ENCODE results near the gene SEC23A. TPM values are rescaled to one million over a fixed set of nuclear protein-coding genes. Genes with fewer than 3 reads are reported as not detected.
"Not testable (repeated sequence)": the region's sequence is repeated elsewhere in the genome, so short reads cannot be mapped to it uniquely, and the experiment has no call there.

SEC23A gene
- total RNA-seq: 10 to 100 TPM; 59.4 to 77.9 (median 67.4) TPM

DNA sequence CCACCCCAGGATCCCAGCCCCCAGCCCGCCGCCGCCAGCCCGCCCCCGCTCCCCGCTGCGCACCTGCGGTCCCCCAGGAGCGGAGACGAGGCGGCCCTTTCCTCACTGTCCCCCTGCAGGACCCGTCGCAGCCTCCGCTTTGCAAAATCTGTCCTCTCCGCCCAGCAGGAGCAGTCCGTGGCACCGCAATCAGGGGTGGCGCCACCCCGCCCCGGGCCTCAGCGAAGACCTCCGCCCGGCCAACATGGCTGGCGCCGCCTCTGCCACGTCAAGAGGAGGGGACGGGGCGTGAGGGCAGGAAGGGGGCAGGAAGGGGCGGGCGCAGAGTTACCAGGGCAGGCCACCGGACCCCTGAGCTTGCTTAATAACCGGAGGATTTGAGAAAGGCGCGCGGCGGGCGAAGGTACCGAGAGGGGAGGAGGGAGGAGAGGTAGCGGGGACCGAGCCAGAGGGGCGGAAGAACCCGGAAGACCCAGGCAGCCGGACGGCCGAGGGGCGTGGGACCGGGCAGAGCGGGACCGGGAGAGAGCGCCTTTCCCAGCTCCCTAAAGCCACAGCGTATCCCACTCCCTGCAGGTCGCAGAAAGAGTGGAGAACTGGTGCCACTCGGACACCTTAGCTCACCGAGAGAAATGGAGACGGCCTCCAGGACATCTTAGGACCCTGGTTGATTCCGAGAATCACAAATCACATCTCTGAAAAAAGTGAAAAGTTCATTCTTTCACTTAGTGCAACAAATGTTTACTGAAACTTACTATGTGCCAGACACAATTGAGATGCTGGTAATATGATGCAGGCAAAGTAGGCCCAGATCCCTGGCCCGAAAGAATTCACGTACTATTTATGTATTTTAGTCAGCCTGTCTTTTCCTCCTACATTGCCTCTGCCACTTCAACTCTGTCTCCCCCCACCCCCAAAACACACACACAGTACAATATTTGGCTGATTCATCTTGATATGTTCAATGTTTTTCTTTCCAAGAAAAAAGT lies at the start of gene SEC23A:
Gene SEC23A (minus strand): TSS at position 267 of the 989 bp plus-strand sequence. CDS start 7,117 bp downstream, outside the sequence.
- H3K27me3 ChIP-seq: no peaks in the 10 kb centered on the region
- peak within 1 kb of the TSS; percentile 91 to 99 (median 95) for H3K27ac ChIP-seq
- peak within 1 kb of the TSS; percentile 67 to 99 (median 73) for H3K4me3 ChIP-seq (replicated peaks in 1 of 3)
- 0 to 1% methylated on average over 27 to 43 of the region's 58 CpGs for WGBS, 2 donors
- intact Hi-C loops (cut with DNase I): loop anchor here (10.0 kb wide), 1 partner anchor 162 kb away; no protein-coding TSS in a partner anchor
- no peaks in the 10 kb centered on the region for H3K9me3 ChIP-seq
- peaks cover 14 to 15% of the 10 kb centered on the region in 2 donors for H3K4me1 ChIP-seq
- TF ChIP-seq CTCF (IDR thresholded peaks at IDR 0.05): no peak
- peak; percentile 59 to 91 for TF ChIP-seq POLR2A (IDR thresholded peaks at IDR 0.05)
- DNase-seq: peak; percentile 94 to 96
- H3K36me3 ChIP-seq: no peaks in the 10 kb centered on the region

- H3K4me3 ChIP-seq (replicated peaks in 1 of 3): no peak overlapping the region
- no peak overlapping the region for H3K27ac ChIP-seq
- H3K36me3 ChIP-seq: peaks cover under 1 to 15% of the 10 kb centered on the region in 2 donors
- no peak for DNase-seq
- TF ChIP-seq POLR2A (IDR thresholded peaks at IDR 0.05) (no peak), CTCF (IDR thresholded peaks at IDR 0.05) (no peak)
- H3K27me3 ChIP-seq: no peaks in the 10 kb centered on the region
- H3K9me3 ChIP-seq: no peaks in the 10 kb centered on the region
- intact Hi-C loops (cut with DNase I): no loop called here
- 66 to 77% methylated on average over 7 of the region's 7 CpGs for WGBS, 2 donors
- no peaks in the 10 kb centered on the region for H3K4me1 ChIP-seq
Observed at GRCh38 chr14:39145266-39145966, 42.4 kb upstream of the SEC23A start.

GRCh38 chr14:39143226-39143625 lies 40.2 kb upstream of the SEC23A start:
- H3K9me3 ChIP-seq; DNase-seq; H3K27me3 ChIP-seq; H3K36me3 ChIP-seq; H3K4me1 ChIP-seq; H3K4me3 ChIP-seq (replicated peaks in 1 of 3); H3K27ac ChIP-seq; intact Hi-C loops (cut with DNase I): not testable (repeated sequence)
- WGBS, 2 donors: 70 to 76% methylated on average over 2 of the region's 2 CpGs

DNA sequence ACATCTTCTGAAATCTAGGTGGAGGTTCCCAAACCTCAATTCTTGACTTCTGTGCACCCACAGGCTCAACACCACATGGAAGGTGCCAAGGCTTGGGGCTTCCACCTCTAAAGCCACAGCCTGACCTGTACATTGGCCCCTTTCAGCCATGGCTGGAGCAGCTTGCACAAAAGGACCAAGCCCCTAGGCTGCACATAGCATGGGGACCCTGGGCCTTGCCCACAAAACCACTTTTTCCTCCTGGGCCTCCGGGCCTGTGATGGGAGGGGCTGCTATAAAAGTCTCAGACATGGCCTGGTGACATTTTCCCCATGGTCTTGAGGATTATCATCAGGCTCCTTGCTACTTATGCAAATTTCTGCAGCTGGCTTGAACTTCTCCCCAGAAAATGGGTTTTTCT lies 38.6 kb upstream of the SEC23A start:
- intact Hi-C loops (cut with DNase I); H3K9me3 ChIP-seq; DNase-seq; H3K4me1 ChIP-seq; H3K36me3 ChIP-seq; H3K27ac ChIP-seq; H3K4me3 ChIP-seq (replicated peaks in 1 of 3); H3K27me3 ChIP-seq: not testable (repeated sequence)
- 90 to 100% methylated on average over 1 of the region's 1 CpG for WGBS, 2 donors

DNA sequence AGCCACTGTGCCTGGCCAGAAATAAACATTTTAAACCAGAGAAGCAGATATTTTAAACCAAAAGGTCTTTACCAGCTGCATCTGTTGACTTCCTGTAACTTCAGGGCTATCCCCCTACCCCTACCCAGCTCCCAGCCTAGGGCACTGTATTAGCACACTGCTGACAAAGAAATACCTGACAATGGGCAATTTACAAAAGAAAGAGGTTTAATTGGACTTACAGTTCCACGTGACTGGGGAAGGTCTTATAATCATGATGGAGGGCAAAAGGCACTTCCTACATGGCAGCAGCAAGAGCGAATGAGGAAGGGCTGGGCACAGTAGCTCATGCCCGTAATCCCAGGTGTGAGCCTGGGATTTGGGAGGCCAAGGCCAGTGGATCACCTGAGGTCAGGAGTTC lies 37.1 kb upstream of the SEC23A start:
- H3K27ac ChIP-seq: no peak overlapping the region
- intact Hi-C loops (cut with DNase I): no loop called here
- no peak overlapping the region for H3K4me3 ChIP-seq (replicated peaks in 1 of 3)
- WGBS, 2 donors: 93 to 98% methylated on average over 3 of the region's 3 CpGs
- no peaks in the 10 kb centered on the region for H3K27me3 ChIP-seq
- no peaks in the 10 kb centered on the region for H3K9me3 ChIP-seq
- no peak for DNase-seq
- TF ChIP-seq POLR2A (IDR thresholded peaks at IDR 0.05): no peak
- no peak for TF ChIP-seq CTCF (IDR thresholded peaks at IDR 0.05)
- no peaks in the 10 kb centered on the region for H3K4me1 ChIP-seq
- H3K36me3 ChIP-seq: peaks cover 3 to 6% of the 10 kb centered on the region in 2 donors
